Left renal pelvis (tissue), 4 donors: ENCODE results near the gene SKIL. TPM values are rescaled to one million over a fixed set of nuclear protein-coding genes. Genes with fewer than 3 reads are reported as not detected.

Source experiments
- DNase-seq, 4 donors: peaks; one replicate each; pipeline ENCODE4 v3.0.0-alpha.2; 2013; ENCODE audit warnings: low read depth in 4 of 4, low spot score in 3 of 4
- polyA plus RNA-seq, 4 donors: library from polyadenylated mRNA; unstranded; fragments of 120-200 nt; gene quantifications; one replicate each; pipeline ENCODE4 v1.2.1, GENCODE V29; 2013; ENCODE audit not compliant: insufficient read length in 4 of 4

Gene SKIL
- polyA plus RNA-seq, 4 donors = 44.9 to 64.7 (median 52.2) TPM

DNA sequence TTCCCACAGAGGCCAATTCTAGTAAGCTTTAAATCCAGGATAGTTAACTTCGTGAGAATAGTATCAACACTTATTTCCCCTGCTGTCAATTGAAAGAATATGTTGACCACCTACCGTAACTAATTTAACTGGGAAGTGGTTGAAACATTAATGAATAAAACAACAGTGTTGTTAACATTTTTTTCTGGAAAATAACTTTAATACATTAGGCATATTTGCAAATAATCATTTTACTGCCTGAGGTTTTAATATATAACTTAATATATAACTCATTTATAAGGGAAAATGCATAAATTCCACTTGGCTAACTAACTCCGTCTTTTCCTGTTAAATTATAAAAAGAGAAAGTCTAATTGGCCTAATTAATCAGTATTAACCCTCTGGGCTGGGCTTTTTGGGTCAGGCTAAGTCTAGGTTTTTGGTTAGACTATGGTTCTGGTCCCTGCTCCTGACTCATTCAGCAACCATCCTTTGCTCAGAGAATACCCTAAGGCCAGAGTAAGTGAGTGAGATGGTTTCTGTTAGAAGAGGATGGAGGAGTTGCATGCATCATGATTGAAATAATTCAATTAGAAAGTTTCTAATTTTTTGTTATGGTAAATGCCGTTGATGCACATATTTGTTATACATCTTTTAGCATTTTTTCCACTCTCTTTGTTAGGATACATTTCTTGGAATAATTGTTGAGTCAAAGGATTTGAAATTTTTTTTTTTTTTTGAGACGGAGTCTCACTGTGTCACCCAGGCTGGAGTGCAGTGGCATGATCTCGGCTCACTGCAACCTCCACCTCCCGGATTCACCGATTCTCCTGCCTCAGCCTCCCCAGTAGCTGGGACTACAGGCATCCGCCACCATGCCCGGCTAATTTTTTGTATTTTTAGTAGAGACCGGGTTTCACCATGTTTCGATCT is 10.8 kb upstream of the SKIL start:
- DNase-seq = no peak

- no peak for DNase-seq
These were observed 6.8 kb upstream of the SKIL start for GRCh38 chr3:170350515-170351413.

DNA sequence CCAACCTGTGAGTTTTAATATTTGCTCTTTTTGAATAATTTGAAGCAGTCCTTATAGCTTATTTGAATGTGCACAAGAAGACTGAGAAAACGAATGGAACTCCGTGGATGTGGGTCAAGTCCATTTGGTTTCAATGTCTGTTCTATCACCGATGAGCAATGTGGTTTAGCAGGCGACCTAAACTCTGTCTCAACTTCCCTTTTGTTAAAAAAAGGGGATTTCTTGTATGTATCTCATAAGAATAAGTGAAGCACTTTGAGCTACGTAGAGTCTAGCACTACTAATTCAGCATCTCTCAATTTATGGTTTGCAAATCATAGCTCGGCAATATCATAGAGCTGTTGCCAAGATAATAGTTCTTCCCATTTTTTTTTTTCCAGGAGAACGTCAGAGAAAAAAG is 4.6 kb upstream of the SKIL start:
- DNase-seq = no peak

DNA sequence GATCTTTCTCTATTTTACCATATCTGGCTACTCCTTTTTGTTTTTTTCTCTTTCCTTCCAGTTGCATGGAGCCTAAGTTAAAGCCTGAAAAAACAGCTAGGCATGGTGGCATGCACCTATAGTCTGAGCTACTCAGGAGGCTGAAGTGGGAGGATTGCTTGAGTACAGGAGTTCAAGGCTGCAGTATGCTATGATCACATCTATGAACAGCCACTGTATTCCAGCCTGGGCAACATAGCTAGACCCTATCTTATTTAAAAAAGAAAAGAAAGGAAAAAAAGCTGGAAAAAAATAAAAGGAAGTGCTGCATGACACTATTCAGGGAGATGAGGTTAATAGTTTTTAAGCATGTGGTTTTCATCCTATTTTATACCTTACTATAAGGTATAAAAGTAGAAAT is 4.0 kb upstream of the SKIL start:
- no peak for DNase-seq

GRCh38 chr3:170354760-170355159 is 2.8 kb upstream of the SKIL start:
- DNase-seq = no peak

- peak; percentile 29 to 75 (median 52) for DNase-seq
These were observed 1.5 kb upstream of the SKIL start for GRCh38 chr3:170355738-170356595.

GRCh38 chr3:170356596-170357175 is 829 bp upstream of the SKIL start:
- peak in 3 of 4 donors; percentile 74 to 78 (median 75) for DNase-seq

GRCh38 chr3:170358042-170359010 is 811 bp downstream of the SKIL start:
- peak; percentile 44 to 65 (median 51) for DNase-seq

DNA sequence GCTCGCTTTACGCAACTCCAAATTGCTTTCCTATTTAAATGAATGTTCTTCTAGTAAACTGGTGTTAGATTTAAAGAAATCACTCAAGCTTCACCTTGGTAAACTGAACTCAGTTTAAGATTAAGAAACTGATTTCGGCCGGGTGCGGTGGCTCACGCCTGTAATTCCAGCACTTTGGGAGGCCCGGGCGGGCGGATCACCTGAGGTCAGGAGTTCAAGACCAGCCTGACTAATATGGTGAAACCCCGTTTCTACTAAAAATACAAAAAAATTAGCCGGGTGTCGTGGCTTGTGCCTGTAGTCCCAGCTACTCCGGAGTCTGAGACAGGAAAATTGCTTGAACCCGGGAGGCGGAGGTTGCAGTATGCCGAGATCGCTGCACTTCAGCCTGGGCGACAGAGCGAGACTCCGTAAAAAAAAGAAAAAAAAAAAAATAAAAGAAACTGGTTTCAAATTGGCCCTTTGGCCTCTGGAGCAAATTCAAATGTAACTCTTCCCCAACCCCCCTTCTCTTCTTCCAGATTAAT is 1.7 kb downstream of the SKIL start:
- DNase-seq = peak in 1 of 4 donors; percentile 20

DNA sequence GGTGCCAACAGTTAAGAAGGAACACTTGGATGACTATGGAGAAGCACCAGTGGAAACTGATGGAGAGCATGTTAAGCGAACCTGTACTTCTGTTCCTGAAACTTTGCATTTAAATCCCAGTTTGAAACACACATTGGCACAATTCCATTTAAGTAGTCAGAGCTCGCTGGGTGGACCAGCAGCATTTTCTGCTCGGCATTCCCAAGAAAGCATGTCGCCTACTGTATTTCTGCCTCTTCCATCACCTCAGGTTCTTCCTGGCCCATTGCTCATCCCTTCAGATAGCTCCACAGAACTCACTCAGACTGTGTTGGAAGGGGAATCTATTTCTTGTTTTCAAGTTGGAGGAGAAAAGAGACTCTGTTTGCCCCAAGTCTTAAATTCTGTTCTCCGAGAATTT is 3.0 kb downstream of the SKIL start:
- no peak for DNase-seq

GRCh38 chr3:170360916-170361315 is 3.4 kb downstream of the SKIL start:
- DNase-seq = no peak

GRCh38 chr3:170361711-170362110 is 4.2 kb downstream of the SKIL start:
- no peak for DNase-seq

DNA sequence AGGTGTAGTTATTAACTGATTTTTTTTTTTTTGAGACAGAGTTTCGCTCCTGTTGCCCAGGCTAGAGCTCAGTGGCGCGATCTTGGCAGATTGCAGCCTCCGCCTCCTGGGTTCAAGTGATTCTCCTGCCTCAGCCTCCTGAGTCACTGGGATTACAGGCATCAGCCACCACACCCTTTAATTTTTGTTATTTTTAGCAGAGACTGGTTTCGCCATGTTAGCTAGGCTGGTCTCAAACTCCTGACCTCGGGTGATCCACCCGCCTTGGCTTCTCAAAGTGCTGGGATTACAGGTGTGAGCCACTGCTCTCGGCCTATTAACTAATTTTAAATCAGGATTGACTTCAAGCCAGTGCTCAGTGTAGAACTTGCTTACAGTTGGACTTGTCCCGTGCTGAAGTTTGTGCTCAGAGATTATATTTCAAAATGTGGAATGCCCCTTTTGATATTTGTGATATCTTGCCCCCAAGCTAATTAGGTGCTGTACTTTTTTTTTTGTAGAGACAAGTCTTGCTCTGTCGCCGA is 6.0 kb downstream of the SKIL start:
- no peak for DNase-seq

- no peak for DNase-seq
These were observed 7.5 kb downstream of the SKIL start for GRCh38 chr3:170364965-170365364.

DNA sequence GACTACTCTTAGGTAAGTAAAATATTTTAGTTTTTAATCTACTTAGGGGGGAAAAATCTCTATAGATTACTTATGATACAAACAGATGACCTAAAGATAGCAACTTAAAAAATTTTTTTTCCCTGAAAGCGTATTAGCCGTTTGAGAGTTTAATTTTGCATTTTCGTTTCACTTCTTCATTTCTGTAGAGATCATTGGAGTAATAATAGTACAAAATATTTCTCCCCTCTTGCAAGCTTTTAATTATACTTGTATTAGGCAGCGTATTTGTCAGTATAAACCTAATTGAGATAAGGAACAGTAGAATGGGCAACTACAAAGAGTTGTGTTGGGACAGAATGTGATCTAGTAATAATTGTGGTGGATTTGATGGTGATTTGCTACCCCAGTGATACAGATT is 10.3 kb downstream of the SKIL start:
- no peak for DNase-seq

DNA sequence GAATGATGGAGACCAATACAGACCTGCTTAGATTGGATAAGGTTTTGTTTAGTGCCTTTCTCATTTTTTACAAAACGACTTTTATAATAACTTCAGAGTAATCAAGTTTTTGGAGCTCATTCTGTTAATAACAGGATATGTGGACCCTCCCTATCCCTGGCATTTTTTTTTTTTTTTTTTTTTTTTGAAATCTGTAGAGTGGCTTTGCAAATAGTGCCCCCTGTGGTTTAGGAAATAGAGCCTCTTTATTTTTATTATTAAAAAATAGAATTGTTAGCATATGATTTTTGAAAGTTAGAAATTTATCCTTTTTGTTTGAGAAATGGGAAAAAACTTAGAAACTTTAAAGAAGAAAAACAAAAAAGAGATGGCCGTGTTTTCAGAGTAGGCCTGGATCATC is 11.4 kb downstream of the SKIL start:
- DNase-seq = no peak

GRCh38 chr3:170372190-170372879 is 14.8 kb downstream of the SKIL start:
- no peak for DNase-seq

GRCh38 chr3:170383567-170383966 is 26.1 kb downstream of the SKIL start:
- no peak for DNase-seq
